ENCODE data around the gene PLXNA1.
A peak's percentile ranks its signal among the peaks of the same experiment; 100 is the strongest.

The PLXNA1 gene

DNA sequence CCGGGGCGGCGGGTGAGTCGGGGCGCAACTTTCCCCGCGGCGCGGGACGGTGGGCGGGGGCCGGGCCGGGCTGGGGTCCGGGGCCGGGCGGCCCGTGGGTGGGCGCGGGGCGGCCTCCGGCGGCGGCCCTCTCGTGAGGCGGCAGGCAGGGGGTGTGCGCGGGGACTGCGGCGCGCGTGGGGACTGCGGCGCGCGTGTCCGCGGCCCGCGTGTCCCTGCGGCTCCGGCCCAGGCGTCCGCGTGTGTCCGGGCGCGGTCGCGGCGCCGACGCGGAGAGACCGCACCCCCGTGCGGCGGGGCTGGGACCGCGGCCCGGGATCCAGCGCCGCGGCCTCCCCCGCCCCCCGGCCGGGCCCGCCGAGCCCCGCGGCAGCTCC lies 349 bp downstream of the PLXNA1 start:
- H3K27me3 ChIP-seq (ENCODE audit: insufficient read depth, poor library complexity, severe bottlenecking), result peaks cover 11% of the 10 kb centered on the region
- peak overlapping the region; percentile 30; the same call in 1 of the 2 replicates for H3K4me3 ChIP-seq (replicated peaks; ENCODE audit: insufficient read depth, low read length)
- no peak overlapping the region for H3K27ac ChIP-seq (replicated peaks)
- no peak for DNase-seq (ENCODE audit: low read depth in 1 of 2, low spot score in 1 of 2)
- TF ChIP-seq POLR2AphosphoS5 (IDR thresholded peaks at IDR 0.05; ENCODE audit: low read depth), result no peak

DNA sequence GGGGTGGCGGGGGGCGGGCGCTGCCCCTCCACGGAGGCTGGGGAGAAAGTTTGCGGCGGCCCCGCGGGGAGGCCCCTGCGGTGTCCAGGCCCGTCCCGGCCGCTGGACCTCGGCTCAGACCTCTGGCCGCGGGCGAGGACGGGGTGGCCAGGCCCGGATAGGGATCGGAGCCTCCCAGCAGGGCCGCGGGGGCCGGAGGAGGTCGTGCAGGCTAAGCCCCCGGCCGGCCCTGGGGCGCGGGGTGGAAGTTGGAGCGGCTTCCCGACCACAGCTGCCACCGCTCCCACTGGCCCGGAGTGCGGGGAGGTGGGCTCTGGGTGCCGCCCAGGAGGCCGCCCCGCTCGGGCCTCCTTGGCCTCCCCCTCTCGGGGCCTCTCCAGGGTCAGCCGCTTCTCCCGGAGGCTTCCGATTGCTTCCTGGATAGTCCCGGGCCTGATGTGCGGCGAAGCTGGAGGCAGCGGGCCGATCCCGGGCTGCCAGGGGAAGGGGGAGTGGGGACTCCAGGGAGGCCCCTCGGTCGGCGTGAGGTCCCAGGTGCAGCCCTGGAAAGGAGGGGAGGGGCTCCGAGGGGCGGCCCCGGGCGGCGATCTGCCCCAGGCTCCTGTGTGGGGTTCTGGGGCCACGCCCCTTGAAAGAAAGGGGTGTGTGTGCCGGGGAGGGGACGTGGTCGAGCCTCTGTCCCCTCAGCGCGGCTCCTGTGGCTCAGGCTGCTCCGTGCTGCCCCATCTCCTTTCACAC lies 907 bp downstream of the PLXNA1 start:
- DNase-seq (ENCODE audit: low read depth in 1 of 2, low spot score in 1 of 2), result no peak
- TF ChIP-seq, protein P1, sequence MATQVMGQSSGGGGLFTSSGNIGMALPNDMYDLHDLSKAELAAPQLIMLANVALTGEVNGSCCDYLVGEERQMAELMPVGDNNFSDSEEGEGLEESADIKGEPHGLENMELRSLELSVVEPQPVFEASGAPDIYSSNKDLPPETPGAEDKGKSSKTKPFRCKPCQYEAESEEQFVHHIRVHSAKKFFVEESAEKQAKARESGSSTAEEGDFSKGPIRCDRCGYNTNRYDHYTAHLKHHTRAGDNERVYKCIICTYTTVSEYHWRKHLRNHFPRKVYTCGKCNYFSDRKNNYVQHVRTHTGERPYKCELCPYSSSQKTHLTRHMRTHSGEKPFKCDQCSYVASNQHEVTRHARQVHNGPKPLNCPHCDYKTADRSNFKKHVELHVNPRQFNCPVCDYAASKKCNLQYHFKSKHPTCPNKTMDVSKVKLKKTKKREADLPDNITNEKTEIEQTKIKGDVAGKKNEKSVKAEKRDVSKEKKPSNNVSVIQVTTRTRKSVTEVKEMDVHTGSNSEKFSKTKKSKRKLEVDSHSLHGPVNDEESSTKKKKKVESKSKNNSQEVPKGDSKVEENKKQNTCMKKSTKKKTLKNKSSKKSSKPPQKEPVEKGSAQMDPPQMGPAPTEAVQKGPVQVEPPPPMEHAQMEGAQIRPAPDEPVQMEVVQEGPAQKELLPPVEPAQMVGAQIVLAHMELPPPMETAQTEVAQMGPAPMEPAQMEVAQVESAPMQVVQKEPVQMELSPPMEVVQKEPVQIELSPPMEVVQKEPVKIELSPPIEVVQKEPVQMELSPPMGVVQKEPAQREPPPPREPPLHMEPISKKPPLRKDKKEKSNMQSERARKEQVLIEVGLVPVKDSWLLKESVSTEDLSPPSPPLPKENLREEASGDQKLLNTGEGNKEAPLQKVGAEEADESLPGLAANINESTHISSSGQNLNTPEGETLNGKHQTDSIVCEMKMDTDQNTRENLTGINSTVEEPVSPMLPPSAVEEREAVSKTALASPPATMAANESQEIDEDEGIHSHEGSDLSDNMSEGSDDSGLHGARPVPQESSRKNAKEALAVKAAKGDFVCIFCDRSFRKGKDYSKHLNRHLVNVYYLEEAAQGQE (IDR thresholded peaks at IDR 0.05; ENCODE audit: insufficient replicate concordance, low read depth), result no peak
- no peak for TF ChIP-seq POLR2AphosphoS5 (IDR thresholded peaks at IDR 0.05; ENCODE audit: low read depth)
- TF ChIP-seq GABPA (IDR thresholded peaks at IDR 0.05; ENCODE audit: low read depth), result no peak
- TF ChIP-seq, protein P2, sequence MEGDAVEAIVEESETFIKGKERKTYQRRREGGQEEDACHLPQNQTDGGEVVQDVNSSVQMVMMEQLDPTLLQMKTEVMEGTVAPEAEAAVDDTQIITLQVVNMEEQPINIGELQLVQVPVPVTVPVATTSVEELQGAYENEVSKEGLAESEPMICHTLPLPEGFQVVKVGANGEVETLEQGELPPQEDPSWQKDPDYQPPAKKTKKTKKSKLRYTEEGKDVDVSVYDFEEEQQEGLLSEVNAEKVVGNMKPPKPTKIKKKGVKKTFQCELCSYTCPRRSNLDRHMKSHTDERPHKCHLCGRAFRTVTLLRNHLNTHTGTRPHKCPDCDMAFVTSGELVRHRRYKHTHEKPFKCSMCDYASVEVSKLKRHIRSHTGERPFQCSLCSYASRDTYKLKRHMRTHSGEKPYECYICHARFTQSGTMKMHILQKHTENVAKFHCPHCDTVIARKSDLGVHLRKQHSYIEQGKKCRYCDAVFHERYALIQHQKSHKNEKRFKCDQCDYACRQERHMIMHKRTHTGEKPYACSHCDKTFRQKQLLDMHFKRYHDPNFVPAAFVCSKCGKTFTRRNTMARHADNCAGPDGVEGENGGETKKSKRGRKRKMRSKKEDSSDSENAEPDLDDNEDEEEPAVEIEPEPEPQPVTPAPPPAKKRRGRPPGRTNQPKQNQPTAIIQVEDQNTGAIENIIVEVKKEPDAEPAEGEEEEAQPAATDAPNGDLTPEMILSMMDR (IDR thresholded peaks at IDR 0.05; ENCODE audit: insufficient read depth, low read length), result no peak
- Histone ChIP-seq H3K27ac (replicated peaks) (no peak overlapping the region), H3K4me3 (replicated peaks; ENCODE audit: insufficient read depth, low read length) (peak overlapping the region; percentile 30), H3K27me3 (ENCODE audit: insufficient read depth, poor library complexity, severe bottlenecking) (peaks cover 11% of the 10 kb centered on the region)

DNA sequence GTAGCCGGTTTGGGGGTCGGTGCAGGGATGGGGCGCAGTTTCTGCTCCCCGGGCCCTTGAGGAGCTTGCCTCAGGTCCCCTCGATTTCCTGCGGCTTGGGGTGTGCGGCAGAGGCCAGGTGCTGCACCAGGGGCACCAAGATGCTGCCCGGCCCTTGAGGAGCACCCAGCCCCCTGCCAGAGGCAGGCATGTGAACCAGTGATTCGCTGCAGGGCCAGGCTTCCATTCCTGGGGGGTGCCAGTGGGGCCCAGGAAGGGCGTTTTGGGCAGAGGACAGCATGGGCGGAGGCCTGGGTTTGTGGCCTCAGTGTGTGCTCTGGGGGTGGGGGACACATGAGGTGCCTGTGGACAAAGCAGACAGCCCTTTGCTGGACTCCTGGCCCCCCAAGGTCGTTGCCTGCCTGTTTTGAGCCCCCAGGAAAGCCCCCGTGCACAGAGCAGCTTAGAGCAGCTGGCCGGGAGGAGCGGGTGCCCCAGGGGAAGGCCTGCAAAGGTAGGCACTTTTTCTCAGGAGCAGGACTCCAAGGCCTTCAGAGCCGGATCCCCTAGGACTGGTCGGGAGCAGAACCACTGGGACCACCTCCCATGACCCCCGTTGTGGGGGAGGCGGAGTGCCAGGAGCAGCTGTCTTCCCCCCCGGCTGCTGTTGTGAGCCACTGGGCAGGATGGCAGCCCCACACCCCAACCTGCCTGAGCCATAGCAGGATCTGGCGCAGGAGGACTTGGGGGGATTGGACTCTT lies 1.6 kb downstream of the PLXNA1 start:
- Histone ChIP-seq H3K4me3 (replicated peaks; ENCODE audit: insufficient read depth, low read length) (no peak overlapping the region), H3K27ac (replicated peaks) (no peak overlapping the region), H3K27me3 (ENCODE audit: insufficient read depth, poor library complexity, severe bottlenecking) (peaks cover 11% of the 10 kb centered on the region)
- DNase-seq (ENCODE audit: low read depth in 1 of 2, low spot score in 1 of 2), result no peak
- no peak for TF ChIP-seq SPI1 (IDR thresholded peaks at IDR 0.05; ENCODE audit: borderline replicate concordance, low read depth)
- TF ChIP-seq, protein P2 (IDR thresholded peaks at IDR 0.05; ENCODE audit: insufficient read depth, low read length), result no peak
- TF ChIP-seq GABPA (IDR thresholded peaks at IDR 0.05; ENCODE audit: low read depth), result no peak
- TF ChIP-seq, protein P1 (IDR thresholded peaks at IDR 0.05; ENCODE audit: insufficient replicate concordance, low read depth), result no peak
- TF ChIP-seq POLR2AphosphoS5 (IDR thresholded peaks at IDR 0.05; ENCODE audit: low read depth), result no peak

DNA sequence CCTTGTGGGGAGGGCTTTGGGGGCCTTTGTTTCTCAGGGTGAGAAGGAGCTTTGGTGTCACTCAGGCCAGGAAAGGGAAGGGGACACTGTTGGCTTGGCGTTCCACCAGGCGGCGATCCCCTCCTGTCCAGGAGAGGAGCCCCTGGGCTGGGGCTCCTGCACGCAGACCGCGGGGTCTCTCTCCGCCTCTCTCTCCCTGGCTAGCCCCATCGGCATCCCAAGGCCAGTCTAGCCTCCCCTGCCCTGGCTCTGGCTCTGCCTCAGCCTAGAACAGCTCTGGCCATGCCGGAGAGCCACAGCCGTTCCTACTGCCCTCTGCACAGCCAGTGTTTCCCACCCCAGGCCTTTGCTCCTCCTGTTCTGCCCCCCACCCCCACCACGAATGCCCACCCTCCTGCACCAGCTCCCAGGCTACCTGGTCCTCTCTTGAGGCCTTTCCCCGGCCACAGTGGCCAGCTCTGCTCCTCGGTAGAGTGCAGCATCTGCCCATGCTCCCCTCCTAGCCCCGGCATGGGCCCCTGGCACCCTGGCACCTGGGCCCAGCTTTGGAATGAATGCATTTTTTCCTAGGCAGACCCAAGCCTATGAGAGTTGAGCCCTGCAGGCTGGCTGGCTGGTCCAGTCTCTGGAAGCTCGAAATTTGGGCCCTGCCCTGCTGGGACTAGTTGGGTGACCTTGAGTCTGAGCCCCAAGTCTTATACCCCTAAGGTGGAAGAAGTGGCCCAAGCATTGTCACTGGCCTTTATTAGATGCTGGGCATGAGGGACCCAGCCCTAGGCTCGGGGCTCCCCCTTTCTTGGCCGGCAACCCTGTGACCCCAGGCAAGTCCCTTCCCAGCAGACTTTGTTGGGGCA lies 2.4 kb downstream of the PLXNA1 start:
- Histone ChIP-seq H3K4me3 (replicated peaks; ENCODE audit: insufficient read depth, low read length) (no peak overlapping the region), H3K27ac (replicated peaks) (no peak overlapping the region), H3K27me3 (ENCODE audit: insufficient read depth, poor library complexity, severe bottlenecking) (peaks cover 11% of the 10 kb centered on the region)
- TF ChIP-seq, protein P1 (IDR thresholded peaks at IDR 0.05; ENCODE audit: insufficient replicate concordance, low read depth), result no peak
- TF ChIP-seq POLR2AphosphoS5 (IDR thresholded peaks at IDR 0.05; ENCODE audit: low read depth), result no peak
- TF ChIP-seq, protein P2 (IDR thresholded peaks at IDR 0.05; ENCODE audit: insufficient read depth, low read length), result no peak
- TF ChIP-seq SPI1 (IDR thresholded peaks at IDR 0.05; ENCODE audit: borderline replicate concordance, low read depth), result no peak
- TF ChIP-seq GABPA (IDR thresholded peaks at IDR 0.05; ENCODE audit: low read depth), result no peak
- no peak for DNase-seq (ENCODE audit: low read depth in 1 of 2, low spot score in 1 of 2)

All from HL-60 (cell line).